HepG2 (cell line): ENCODE results near the gene VSX1.

Experiments used
- ZBTB8A ChIP-seq: sonication (generic); formaldehyde crosslinking; IDR thresholded peaks from 2 replicates; pipeline ENCODE4 v1.4.0; 2020; ENCODE audit warnings: mild to moderate bottlenecking, low read depth, missing genetic modification reagents, borderline replicate concordance
- ZNF780A ChIP-seq: sonication (generic); formaldehyde crosslinking; IDR thresholded peaks from 2 replicates; pipeline ENCODE4 v1.8.0; 2022; ENCODE audit warnings: mild to moderate bottlenecking, missing genetic modification reagents, moderate library complexity

GRCh38 chr20:25083773-25084625 lies 2.1 kb upstream of the VSX1 start:
- TF ChIP-seq ZBTB8A (CRISPR knock-in tag) (no peak), ZNF780A (CRISPR knock-in tag) (no peak)
